Activated CD8-positive, alpha-beta memory T cell treated with anti-CD3 and anti-CD28 coated beads, Interleukin-2, amount 10 ng/mL, durations not matched to agents 7 days and 5 days (primary cell): ENCODE results near the gene EEF1A1. TPM values are rescaled to one million over a fixed set of nuclear protein-coding genes. Genes with fewer than 3 reads are reported as not detected.
A peak's percentile ranks its signal among the peaks of the same experiment; 100 is the strongest.

ENCODE experiments used
- ATAC-seq: fragments of 150-1000 bp; cut with Tn5 transposase; one replicate; pipeline ENCODE4 v1.10.0; 2021; ENCODE audit warnings: moderate library complexity
- CTCF ChIA-PET: fragments of 350-600 bp; sonication (Branson Sonifier 250); formaldehyde crosslinking; loops from one replicate; lab custom pipeline; 2021; ENCODE audit warnings: antibody characterized with exemption; lab: Charles Lee
- DNase-seq: peaks from one replicate; pipeline ENCODE4 v3.0.0-alpha.2; 2020
- H3K27ac Mint-ChIP-seq: one replicate; pipeline ENCODE4 v1.8.0; 2021; ENCODE audit warnings: mild to moderate bottlenecking, mixed read lengths
- H3K27me3 Mint-ChIP-seq: one replicate; pipeline ENCODE4 v1.8.0; 2021; ENCODE audit warnings: mixed read lengths
- H3K36me3 Mint-ChIP-seq: one replicate; pipeline ENCODE4 v1.8.0; 2021; ENCODE audit warnings: mild to moderate bottlenecking, mixed read lengths
- H3K4me1 Mint-ChIP-seq: one replicate; pipeline ENCODE4 v1.8.0; 2021; ENCODE audit warnings: mixed read lengths
- H3K4me3 Mint-ChIP-seq: one replicate; pipeline ENCODE4 v1.8.0; 2021; ENCODE audit warnings: mild to moderate bottlenecking, moderate library complexity, mixed read lengths
- H3K9me3 Mint-ChIP-seq: one replicate; pipeline ENCODE4 v1.8.0; 2022; ENCODE audit warnings: low read depth, mixed read lengths
- total RNA-seq, 2 experiments: library from RNA; stranded (reverse); gene quantifications; one replicate each; pipeline ENCODE4 v1.2.3, GENCODE V29; 2021

Gene EEF1A1
- total RNA-seq, 2 experiments from 2014 or later: 5,026 to 6,984 TPM

GRCh38 chr6:73471686-73472290 is 49.0 kb downstream of the EEF1A1 start:
- Mint-ChIP-seq H3K4me1 (peaks cover 24% of the 10 kb centered on the region), H3K36me3 (peaks cover 58% of the 10 kb centered on the region), H3K9me3 (no peaks in the 10 kb centered on the region), H3K27ac (peak overlapping the region; percentile 97), H3K27me3 (no peaks in the 10 kb centered on the region), H3K4me3 (peak overlapping the region; percentile 72)
- ATAC-seq (peak; percentile 52), DNase-seq (no peak)
- CTCF ChIA-PET: interaction anchor here (1.2 to 3.0 kb wide), 5 partner anchors 10 to 50 kb away, joined by 3 to 20 read pairs (median 4); partner anchors contain the start of genes CGAS and MTO1

Other genes with a start within 250 kb of the EEF1A1 start
- not detected for gene DPPA5, start 166.8 kb downstream of the EEF1A1 start, total RNA-seq
- gene KHDC3L, start 158.4 kb downstream of the EEF1A1 start, total RNA-seq: not detected
- gene OOEP, start 151.1 kb downstream of the EEF1A1 start, total RNA-seq: 1 to 10 TPM in 1 of 2 experiments, under 1 TPM in 1; 0.40 to 1.1 TPM
- 1 to 10 TPM in 1 of 2 experiments, under 1 TPM in 1; 0.77 to 1.3 TPM for gene DDX43, start 126.2 kb downstream of the EEF1A1 start, total RNA-seq
- 10 to 100 TPM; 54.3 to 58.9 TPM for gene CGAS, start 68.7 kb downstream of the EEF1A1 start, total RNA-seq
- gene MTO1, start 59.3 kb downstream of the EEF1A1 start, total RNA-seq: 10 to 100 TPM; 65.8 to 66.6 TPM
- gene SLC17A5, start 133.0 kb upstream of the EEF1A1 start, total RNA-seq: 1 to 10 TPM; 3.9 to 5.6 TPM
- 10 to 100 TPM in 1 of 2 experiments, 1 to 10 TPM in 1; 1.7 to 11.2 TPM for gene CD109, start 175.2 kb upstream of the EEF1A1 start, total RNA-seq